Activated T-helper 17 cell treated with anti-CD3 and anti-CD28 coated beads, Interleukin-2, amount 50 U/mL, for 72 hours (primary cell): Measurements from ENCODE around the gene TNIP2. TPM values are rescaled to one million over a fixed set of nuclear protein-coding genes. Genes with fewer than 3 reads are reported as not detected.
"Not testable (repeated sequence)": the region's sequence is repeated elsewhere in the genome, so short reads cannot be mapped to it uniquely, and the experiment has no call there.

Experiments used
- ATAC-seq: fragments of 150-1000 bp; cut with Tn5 transposase; replicated peaks from 2 replicates; pipeline ENCODE4 v1.10.0; 2021; ENCODE audit warnings: mild to moderate bottlenecking, moderate library complexity
- H3K27ac Mint-ChIP-seq: one replicate; pipeline ENCODE4 v1.8.0; 2022; ENCODE audit warnings: mixed read lengths
- H3K27me3 Mint-ChIP-seq: one replicate; pipeline ENCODE4 v1.8.0; 2022; ENCODE audit warnings: mixed read lengths
- H3K36me3 Mint-ChIP-seq: one replicate; pipeline ENCODE4 v1.8.0; 2022; ENCODE audit warnings: low read depth, mild to moderate bottlenecking, mixed read lengths
- H3K4me1 Mint-ChIP-seq: one replicate; pipeline ENCODE4 v1.8.0; 2022; ENCODE audit warnings: mixed read lengths
- H3K4me3 Mint-ChIP-seq: one replicate; pipeline ENCODE4 v1.8.0; 2022; ENCODE audit warnings: mild to moderate bottlenecking, mixed read lengths
- H3K9me3 Mint-ChIP-seq: one replicate; pipeline ENCODE4 v1.8.0; 2022; ENCODE audit warnings: mixed read lengths
- total RNA-seq, 2 donors: library from RNA; stranded (reverse); gene quantifications; one replicate each; pipeline ENCODE4 v1.2.3, GENCODE V29; 2022

Gene TNIP2
- total RNA-seq, 2 donors from 2014 or later = 80.1 to 110 TPM

- peaks cover 12% of the 10 kb centered on the region for H3K4me1 Mint-ChIP-seq
- no peak overlapping the region for H3K4me3 Mint-ChIP-seq
- H3K27me3 Mint-ChIP-seq = no peaks in the 10 kb centered on the region
- no peaks in the 10 kb centered on the region for H3K36me3 Mint-ChIP-seq
- no peaks in the 10 kb centered on the region for H3K9me3 Mint-ChIP-seq
- no peak for ATAC-seq
- H3K27ac Mint-ChIP-seq = no peak overlapping the region
Measured at GRCh38 chr4:2767046-2767704, 11.0 kb upstream of the TNIP2 start.

- H3K27me3 Mint-ChIP-seq = no peaks in the 10 kb centered on the region
Measured at GRCh38 chr4:2765832-2766526, 9.8 kb upstream of the TNIP2 start.

GRCh38 chr4:2763511-2763967, 7.4 kb upstream of the TNIP2 start:
- no peaks in the 10 kb centered on the region for H3K9me3 Mint-ChIP-seq
- H3K4me1 Mint-ChIP-seq = peaks cover 5% of the 10 kb centered on the region
- H3K27ac Mint-ChIP-seq = no peak overlapping the region
- H3K4me3 Mint-ChIP-seq = peak overlapping the region; percentile 67
- H3K36me3 Mint-ChIP-seq = no peaks in the 10 kb centered on the region
- H3K27me3 Mint-ChIP-seq = no peaks in the 10 kb centered on the region
- ATAC-seq = no peak

More at GRCh38 chr4:2765832-2766526, 9.8 kb upstream of the TNIP2 start:
- Mint-ChIP-seq H3K4me1 (peaks cover 11% of the 10 kb centered on the region), H3K4me3 (no peak overlapping the region), H3K36me3 (no peaks in the 10 kb centered on the region), H3K27ac (no peak overlapping the region), H3K9me3 (no peaks in the 10 kb centered on the region)
- ATAC-seq = no peak

- not testable (repeated sequence) for H3K4me3 Mint-ChIP-seq, H3K36me3 Mint-ChIP-seq, H3K27me3 Mint-ChIP-seq, ATAC-seq, H3K9me3 Mint-ChIP-seq, H3K27ac Mint-ChIP-seq, H3K4me1 Mint-ChIP-seq
Measured at GRCh38 chr4:2762486-2763370, 6.6 kb upstream of the TNIP2 start.

- no peak for ATAC-seq
- peaks cover 5% of the 10 kb centered on the region for H3K4me1 Mint-ChIP-seq
- no peaks in the 10 kb centered on the region for H3K27me3 Mint-ChIP-seq
- H3K4me3 Mint-ChIP-seq = no peak overlapping the region
- H3K9me3 Mint-ChIP-seq = no peaks in the 10 kb centered on the region
- no peaks in the 10 kb centered on the region for H3K36me3 Mint-ChIP-seq
- no peak overlapping the region for H3K27ac Mint-ChIP-seq
Measured at GRCh38 chr4:2762048-2762447, 5.9 kb upstream of the TNIP2 start.

GRCh38 chr4:2761035-2761923, 5.1 kb upstream of the TNIP2 start:
- Mint-ChIP-seq H3K9me3 (no peaks in the 10 kb centered on the region), H3K27ac (no peak overlapping the region), H3K36me3 (no peaks in the 10 kb centered on the region), H3K4me3 (no peak overlapping the region), H3K27me3 (no peaks in the 10 kb centered on the region), H3K4me1 (peaks cover 5% of the 10 kb centered on the region)
- ATAC-seq = peak; percentile 32

GRCh38 chr4:2757426-2757825, 1.3 kb upstream of the TNIP2 start:
- peaks cover 22% of the 10 kb centered on the region for H3K4me1 Mint-ChIP-seq
- no peaks in the 10 kb centered on the region for H3K27me3 Mint-ChIP-seq
- ATAC-seq = no peak
- peaks cover 30% of the 10 kb centered on the region for H3K36me3 Mint-ChIP-seq
- peak overlapping the region; percentile 89 for H3K4me3 Mint-ChIP-seq
- peak overlapping the region; percentile 50 for H3K27ac Mint-ChIP-seq
- no peaks in the 10 kb centered on the region for H3K9me3 Mint-ChIP-seq

- Mint-ChIP-seq H3K36me3 (peaks cover 36% of the 10 kb centered on the region), H3K27ac (peak overlapping the region; percentile 50), H3K4me1 (peaks cover 21% of the 10 kb centered on the region), H3K9me3 (no peaks in the 10 kb centered on the region), H3K4me3 (peak overlapping the region; percentile 89), H3K27me3 (no peaks in the 10 kb centered on the region)
- no peak for ATAC-seq
Measured at GRCh38 chr4:2756691-2757350, 685 bp upstream of the TNIP2 start.

- Mint-ChIP-seq H3K4me1 (peaks cover 19% of the 10 kb centered on the region), H3K36me3 (peaks cover 53% of the 10 kb centered on the region), H3K27me3 (no peaks in the 10 kb centered on the region), H3K4me3 (peak overlapping the region; percentile 89), H3K27ac (peak overlapping the region; percentile 89), H3K9me3 (no peaks in the 10 kb centered on the region)
- no peak for ATAC-seq
Measured at GRCh38 chr4:2754848-2755819, 1.0 kb downstream of the TNIP2 start.

GRCh38 chr4:2753436-2753835, 2.7 kb downstream of the TNIP2 start:
- H3K4me3 Mint-ChIP-seq = peak overlapping the region; percentile 89
- H3K4me1 Mint-ChIP-seq = peaks cover 19% of the 10 kb centered on the region
- H3K9me3 Mint-ChIP-seq = no peaks in the 10 kb centered on the region
- H3K27me3 Mint-ChIP-seq = no peaks in the 10 kb centered on the region
- no peak for ATAC-seq
- H3K36me3 Mint-ChIP-seq = peaks cover 68% of the 10 kb centered on the region
- peak overlapping the region; percentile 50 for H3K27ac Mint-ChIP-seq

- Mint-ChIP-seq H3K36me3 (peaks cover 93% of the 10 kb centered on the region), H3K27ac (no peak overlapping the region), H3K4me3 (peak overlapping the region; percentile 32), H3K27me3 (no peaks in the 10 kb centered on the region), H3K9me3 (no peaks in the 10 kb centered on the region), H3K4me1 (peaks cover 34% of the 10 kb centered on the region)
- no peak for ATAC-seq
Measured at GRCh38 chr4:2750719-2751605, 5.2 kb downstream of the TNIP2 start.
